Activated CD4-positive, alpha-beta T cell treated with anti-CD3 and anti-CD28 coated beads, Interleukin-2, amount 50 U/mL, for 1 hour (primary cell): ENCODE results near the gene PRR14L.
"Not testable (repeated sequence)": the region's sequence is repeated elsewhere in the genome, so short reads cannot be mapped to it uniquely, and the experiment has no call there.

Experiments used
- DNase-seq: peaks from one replicate; pipeline ENCODE4 v3.0.0-alpha.2; 2020

The PRR14L gene

GRCh38 chr22:31749636-31750364 is at the start of gene PRR14L:
Gene PRR14L, minus strand, starts transcription at chr22:31750132. Its CDS starts 11,272 bp downstream, at chr22:31738860.
- DNase-seq: peak; percentile 99

DNA sequence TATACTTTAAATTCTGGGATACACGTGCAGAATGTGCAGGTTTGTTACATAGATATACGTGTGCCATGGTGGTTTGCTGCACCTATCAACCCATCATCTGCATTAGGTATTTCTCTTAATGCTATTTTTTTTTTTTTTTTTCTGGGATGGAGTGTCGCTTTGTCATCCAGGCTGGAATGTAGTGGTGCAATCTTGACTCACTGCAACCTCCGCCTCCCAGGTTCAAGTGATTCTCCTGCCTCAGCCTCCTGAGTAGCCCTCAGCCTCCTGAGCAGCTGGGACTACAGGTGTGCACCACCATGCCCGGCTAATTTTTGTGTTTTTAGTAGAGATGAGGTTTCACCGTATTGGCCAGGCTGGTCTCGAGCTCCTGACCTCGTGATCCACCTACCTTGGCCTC is 49.4 kb upstream of the PRR14L start:
- not testable (repeated sequence) for DNase-seq

DNA sequence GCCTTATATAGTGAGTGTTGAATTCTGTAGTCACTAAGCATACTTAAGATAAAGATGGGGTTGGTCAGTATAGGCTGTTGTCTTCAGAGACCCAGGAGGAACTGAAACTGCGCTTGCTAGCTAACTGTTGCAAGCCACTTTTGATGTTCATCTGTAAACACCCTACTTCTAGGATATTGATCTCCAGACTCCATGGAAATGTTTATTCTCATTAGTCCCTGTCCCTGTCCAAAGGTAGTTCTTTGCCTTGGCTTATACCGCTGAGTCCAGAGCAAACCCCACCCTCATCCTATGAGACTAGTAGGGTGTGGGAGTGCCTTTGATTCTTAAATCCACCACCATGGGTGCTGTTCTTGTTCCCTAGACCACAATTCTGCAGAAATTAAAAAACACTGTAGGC is 40.3 kb upstream of the PRR14L start:
- no peak for DNase-seq

GRCh38 chr22:31789803-31790202 is 39.9 kb upstream of the PRR14L start:
- DNase-seq: no peak

DNA sequence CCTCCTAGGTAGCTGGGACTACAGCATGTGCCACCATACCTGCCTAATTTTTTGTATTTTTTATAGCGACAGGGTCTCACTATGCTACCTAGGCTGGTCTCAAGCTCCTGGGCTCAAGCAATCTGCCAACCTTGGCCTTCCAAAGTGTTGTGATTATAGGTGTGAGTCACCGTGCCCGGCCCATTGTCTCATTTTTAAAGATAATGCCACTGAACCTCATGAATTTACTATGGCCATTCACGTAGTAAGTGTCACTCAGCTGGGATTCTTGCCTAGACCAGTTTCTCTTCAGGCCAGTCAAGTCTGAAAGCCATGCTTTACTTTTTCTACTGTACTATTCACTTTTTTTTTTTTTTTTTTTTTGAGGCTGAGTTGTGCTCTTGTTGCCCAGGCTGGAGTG is 26.3 kb upstream of the PRR14L start:
- no peak for DNase-seq

DNA sequence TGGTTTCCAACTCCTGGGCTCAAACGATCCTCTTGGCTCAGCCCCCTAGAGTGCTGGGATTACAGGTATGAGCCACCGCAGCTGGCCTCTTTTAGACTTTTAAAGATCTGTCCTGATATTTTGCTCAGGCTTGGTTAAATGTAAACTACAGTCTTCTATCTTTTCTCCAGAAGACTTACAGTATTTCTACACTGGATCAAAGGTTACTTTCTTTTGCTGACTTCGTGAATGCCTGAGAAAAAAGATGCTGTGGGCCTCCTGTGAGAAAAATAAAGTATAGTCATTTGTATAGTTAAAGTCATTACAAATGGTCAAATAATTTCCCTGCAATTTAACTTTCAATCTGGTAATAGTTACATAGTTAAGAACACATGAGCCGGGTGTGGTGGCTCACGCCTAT is 23.5 kb upstream of the PRR14L start:
- DNase-seq: no peak

DNA sequence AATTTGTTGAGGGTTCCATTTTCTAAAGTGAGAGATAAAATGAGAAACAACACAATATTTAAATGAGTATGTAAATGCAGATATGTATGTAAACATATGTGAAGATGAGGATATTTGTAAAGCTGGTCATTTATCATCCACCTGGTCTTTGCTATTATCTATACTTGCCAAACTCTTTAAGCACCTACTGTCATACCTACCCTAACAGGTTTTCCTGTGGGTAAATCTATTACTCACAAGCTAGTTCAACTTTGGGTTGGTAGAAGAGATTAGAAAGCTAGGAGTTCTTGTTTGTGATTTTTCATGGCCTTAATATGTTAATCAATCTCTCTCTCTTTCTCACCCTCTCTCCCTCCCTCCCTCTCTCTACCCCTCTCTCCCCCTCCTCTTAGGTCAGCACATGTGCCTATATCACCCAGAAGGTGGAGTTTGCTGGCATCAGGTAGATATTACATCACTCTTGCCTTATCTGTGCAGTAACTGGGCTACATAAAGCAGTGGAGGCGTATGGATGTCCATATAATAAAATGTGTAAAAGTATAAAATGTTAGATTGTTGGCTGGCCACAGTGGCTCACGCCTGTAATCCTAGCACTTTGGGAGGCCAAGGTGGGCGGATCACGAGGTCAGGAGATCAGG is 18.6 kb upstream of the PRR14L start:
- DNase-seq: no peak

- DNase-seq: no peak
These were observed 14.9 kb upstream of the PRR14L start for GRCh38 chr22:31764785-31765184.

GRCh38 chr22:31758860-31759259 is 8.9 kb upstream of the PRR14L start:
- DNase-seq: not testable (repeated sequence)

DNA sequence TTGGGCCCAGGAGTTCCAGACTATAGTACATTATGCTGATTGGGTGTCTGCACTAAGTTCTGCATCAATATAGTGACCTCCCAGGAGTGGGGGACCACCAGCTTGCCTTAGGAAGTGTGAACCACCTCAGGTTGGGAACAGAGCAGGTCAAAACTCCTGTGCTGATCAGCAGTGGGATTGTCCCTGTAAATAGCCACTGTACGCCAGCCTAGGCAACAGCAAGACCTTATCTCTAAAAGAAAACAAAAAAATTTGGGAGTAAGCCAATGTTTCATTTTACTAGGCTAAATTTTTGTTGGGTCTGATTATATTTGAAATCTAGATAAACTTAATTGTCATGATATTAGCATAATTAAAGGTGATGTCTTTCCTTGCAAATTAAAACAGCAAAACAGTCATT is 7.3 kb upstream of the PRR14L start:
- no peak for DNase-seq

DNA sequence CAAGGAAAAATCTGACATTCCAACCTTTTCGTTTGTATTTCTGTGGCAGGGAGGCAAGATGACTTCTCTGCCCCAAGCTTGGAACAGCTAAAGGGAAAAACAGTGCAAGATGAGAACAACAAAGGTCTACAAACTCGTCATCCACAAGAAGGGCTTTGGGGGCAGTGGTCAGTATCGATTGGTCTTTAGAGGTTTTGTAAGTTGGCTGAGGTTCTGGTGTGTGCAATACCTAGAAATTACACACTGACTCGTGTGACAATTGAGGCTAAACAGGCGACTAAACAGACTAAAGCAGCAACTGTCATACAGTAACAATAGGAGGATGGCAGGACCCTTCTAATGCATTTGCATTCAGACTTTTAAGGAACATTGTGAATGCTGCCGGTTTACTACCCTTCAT is 4.9 kb upstream of the PRR14L start:
- no peak for DNase-seq

DNA sequence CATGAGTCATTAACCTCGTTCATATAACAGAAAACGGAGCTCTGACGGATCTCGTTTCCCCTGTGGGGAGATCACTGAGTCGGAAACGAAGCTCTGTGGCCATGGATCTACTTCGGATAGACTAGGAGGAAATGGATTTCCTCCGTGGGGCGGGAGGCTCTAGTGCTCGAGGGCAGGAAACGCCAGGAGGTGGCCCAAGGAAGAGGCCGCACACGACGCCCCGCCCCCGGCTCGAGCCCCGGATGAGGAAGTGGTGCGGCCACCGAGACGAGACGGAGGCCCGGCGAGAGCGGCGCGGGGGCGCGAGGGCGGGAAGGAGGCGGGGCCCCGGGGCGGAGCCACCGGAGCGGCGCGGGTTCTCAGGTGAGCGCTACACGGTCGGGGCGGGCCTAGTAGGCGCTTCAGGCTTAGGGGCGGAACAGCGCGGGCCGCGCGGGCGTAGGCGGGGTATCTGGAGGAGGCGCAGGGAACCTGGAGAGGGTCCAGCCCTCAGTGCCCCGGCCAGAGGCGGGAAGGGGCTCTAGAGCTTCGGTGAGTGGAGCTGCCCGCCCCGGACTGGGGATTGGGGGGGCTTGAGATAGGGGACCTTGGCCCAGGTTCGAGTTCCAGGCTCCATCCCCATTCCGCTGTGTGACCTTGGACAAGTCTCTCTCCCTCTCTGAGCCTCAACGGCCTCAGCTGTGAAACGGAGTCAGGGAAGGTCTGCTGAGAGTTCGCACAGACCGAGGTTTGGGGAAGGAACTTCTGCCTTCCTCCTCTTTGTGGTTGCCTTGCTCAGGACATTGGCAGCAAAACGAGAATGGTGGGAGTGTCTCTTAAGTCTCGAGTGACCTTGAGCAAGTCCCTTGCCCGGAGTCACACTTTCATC is 3.9 kb upstream of the PRR14L start, which contains the start of gene DEPDC5:
Gene DEPDC5, plus strand, starts transcription at position 386 of the 868 bp plus-strand sequence. CDS start 903 bp downstream, outside the sequence.
- peak; percentile 94 for DNase-seq

GRCh38 chr22:31753005-31753633 is 3.2 kb upstream of the PRR14L start:
- no peak for DNase-seq

DNA sequence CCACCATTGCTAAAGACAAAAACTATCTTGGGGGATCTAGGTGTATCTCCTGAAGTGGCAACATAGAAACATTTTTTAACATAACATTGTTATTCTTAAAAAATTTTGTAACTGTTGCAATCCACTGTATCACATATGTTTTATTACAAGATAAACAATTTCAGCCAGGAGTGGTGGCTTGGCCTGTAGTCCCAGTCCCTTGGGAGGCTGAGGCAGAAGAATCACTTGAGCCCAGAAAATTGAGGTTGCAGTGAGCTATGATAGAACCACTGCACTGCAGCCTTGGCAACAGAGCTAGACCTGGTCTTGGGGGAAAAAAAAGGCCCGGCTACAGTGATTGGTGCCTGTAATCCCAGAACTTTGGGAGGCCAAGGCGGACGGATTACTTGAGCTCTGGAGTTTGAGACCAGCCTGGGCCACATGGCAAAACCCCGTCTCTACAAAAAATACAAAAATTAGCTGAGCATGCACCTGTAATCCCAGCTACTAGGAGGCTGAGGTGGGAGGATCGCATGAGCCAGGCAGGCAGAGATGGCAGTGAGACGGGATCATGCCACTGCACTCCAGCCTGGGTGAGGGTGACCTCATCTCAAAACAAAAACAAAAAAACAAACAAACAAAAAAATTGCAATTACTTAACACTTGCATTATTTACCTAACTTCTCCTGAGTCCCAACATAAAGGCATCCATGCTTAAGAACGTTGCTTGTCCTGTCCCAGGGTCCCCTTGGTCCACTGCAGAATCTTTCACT is 2.3 kb upstream of the PRR14L start:
- no peak for DNase-seq

DNA sequence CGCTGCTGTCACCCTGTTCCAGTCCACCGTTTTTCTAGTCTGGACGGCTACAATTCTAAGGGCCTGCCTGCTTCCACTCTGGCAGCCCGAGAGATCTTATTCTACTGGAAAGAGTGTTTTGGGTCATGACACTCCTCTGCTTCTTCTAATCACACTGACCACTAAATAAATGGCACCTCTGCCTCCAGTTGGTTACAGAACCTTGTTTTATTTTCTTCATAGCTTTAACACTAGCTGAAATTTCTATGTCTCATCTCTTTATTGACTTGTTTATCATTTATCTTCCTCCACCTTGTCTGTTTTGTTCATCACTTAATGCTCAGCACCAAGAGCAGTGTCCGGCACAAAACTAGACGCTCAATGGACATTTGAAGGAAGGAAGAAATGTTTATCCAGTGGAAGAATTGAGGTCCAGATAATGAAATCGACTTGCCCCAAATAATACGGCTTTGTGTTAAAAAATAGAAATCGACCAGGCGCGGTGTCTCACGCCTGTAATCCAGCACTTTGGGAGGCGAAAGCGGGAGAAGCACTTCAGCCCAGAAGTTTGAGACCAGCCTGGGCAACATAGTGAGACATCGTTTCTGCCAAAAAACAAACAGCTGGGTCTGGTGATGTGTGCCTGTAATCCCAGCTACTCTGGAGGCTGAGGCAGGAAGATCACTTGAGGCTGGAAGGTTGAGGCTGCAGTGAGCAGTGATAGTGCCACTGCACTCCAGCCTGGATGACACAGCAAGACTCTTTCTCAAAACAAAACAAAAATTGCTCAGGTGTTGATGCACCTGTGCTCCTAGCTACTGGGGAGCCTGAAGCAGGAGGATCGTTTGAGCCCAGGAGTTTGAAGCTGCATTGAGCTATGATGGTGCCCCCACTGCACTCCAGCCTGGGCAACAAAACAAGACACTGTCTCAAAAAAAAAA is 693 bp upstream of the PRR14L start:
- no peak for DNase-seq

DNA sequence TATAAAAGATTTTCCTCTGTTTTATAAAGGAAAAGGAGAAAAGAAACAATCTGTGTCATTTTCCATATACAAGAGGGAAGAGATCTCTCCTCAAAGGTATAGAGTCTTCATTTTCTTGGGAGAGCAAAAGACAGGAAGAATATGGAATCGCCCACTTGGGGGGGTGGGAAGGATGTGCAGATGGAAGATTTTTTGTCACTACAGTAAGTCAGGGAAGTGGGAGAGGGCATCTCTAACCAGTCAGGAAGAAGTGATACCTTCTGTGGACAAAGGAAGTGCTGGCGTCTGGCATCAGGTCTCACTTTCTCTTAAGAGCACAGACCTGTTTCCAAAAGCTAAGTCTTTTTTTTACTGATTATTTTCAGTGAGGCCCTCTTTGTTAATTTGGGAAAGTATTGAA is 1.4 kb downstream of the PRR14L start:
- no peak for DNase-seq

GRCh38 chr22:31747441-31747840 is 2.5 kb downstream of the PRR14L start:
- DNase-seq: no peak

DNA sequence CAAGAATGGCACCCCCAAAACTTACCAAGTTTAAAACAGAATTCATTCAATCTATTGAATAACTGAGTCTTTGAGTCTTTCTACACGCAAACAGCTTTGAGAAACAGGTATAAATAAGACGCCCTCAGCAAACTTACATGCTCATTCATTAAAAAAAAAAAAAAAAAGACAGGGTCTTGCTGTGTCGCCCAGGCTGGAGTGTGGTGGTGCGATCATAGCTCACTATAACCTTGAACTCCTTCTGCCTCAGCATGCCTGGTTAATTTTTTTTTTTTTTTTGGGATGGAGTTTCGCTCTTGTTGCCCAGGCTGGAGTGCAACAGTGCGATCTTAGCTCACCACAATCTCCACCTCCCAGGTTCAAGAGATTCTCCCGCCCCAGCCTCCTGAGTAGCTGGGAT is 6.1 kb downstream of the PRR14L start:
- DNase-seq: no peak

DNA sequence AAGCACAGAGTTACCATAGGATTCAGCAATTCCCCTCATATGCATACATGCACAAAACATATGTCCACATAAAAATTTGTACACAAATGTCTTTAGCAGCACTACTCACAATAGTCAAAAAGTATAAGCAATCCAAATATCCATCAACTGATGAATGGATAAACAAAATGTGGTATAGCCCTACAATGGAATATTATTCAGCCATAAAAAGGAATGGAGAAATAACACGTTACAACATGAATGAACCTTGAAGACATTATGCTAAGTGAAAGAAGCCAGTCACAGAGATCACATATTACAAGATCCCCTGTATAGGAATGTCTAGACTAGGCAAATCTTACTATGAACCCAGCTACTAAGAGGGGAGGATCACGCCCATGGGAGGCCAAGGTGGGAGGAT is 7.2 kb downstream of the PRR14L start:
- no peak for DNase-seq

DNA sequence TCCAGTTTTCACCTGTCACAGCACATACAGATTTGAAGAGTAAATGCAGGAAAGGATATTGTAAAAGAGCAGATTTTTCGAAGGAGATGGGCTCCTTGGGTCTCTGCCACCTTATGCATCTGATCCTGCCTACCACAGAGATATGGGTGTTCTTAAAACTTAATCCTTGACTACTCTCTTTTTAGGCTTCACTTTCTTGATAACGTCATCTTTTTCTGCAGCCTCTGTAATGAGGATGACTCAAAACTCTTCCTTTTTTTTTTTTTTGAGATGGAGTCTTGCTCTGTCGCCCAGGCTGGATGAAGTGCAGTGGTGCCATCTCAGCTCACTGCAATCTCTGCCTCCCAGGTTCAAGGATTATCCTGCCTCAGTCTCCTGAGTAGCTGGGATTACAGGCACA is 7.8 kb downstream of the PRR14L start:
- DNase-seq: no peak

DNA sequence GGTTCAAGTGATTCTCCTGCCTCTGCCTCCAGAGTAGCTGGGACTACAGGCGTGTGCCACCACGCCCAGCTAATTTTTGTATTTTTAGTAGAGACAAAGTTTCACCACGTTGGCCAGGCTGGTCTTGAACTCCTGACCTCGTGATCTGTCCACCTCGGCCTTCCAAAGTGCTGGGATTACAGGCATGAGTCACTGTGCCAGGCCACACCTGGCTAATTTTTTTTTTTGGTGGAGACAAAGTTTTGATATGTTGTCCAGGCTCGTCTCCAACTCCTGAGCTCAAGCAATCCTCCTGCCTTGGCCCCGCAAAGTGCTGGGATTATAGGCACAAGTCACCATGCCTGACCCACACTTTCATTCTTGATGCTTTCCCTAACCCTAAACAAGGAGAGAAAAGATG is 9.6 kb downstream of the PRR14L start:
- not testable (repeated sequence) for DNase-seq
